ENCODE results near the gene PAPPA2. TPM values are rescaled to one million over a fixed set of nuclear protein-coding genes. Genes with fewer than 3 reads are reported as not detected.

Gene PAPPA2
- total RNA-seq, 1 donor from 2014 or later, result not detected

DNA sequence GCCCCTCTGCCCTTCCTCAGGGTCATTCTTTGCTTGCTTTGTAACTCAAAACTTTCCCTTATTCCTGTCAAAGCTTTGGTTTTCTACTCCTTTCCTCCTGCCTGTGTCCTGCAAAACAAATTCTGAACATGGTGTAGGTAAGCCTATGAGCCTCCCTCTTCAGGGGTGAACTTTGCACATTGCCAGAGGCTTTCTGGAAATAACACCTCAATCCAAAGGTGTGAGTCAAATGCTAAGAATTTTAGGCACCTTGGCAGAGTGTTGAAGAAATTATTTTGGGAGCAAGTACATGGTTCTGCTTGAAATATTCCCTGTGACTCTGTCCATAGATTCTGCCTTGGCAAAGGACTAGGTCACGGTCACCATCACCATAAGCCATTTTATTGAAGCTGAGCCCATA lies 70.0 kb downstream of the PAPPA2 start:
- ATAC-seq (ENCODE audit: low read depth) (no peak), DNase-seq (no peak)
- Mint-ChIP-seq H3K9me3 (no peaks in the 10 kb centered on the region), H3K27ac (no peak overlapping the region), H3K36me3 (ENCODE audit: low read depth) (no peaks in the 10 kb centered on the region), H3K27me3 (no peaks in the 10 kb centered on the region), H3K4me3 (no peak overlapping the region), H3K4me1 (no peaks in the 10 kb centered on the region)
- intact Hi-C loops (cut with micrococcal nuclease), result no loop called here
- TF ChIP-seq, protein P1, sequence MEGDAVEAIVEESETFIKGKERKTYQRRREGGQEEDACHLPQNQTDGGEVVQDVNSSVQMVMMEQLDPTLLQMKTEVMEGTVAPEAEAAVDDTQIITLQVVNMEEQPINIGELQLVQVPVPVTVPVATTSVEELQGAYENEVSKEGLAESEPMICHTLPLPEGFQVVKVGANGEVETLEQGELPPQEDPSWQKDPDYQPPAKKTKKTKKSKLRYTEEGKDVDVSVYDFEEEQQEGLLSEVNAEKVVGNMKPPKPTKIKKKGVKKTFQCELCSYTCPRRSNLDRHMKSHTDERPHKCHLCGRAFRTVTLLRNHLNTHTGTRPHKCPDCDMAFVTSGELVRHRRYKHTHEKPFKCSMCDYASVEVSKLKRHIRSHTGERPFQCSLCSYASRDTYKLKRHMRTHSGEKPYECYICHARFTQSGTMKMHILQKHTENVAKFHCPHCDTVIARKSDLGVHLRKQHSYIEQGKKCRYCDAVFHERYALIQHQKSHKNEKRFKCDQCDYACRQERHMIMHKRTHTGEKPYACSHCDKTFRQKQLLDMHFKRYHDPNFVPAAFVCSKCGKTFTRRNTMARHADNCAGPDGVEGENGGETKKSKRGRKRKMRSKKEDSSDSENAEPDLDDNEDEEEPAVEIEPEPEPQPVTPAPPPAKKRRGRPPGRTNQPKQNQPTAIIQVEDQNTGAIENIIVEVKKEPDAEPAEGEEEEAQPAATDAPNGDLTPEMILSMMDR (IDR thresholded peaks at IDR 0.05), result no peak
- CTCF ChIA-PET, result no interaction called here
- POLR2A ChIA-PET, result no interaction called here

DNA sequence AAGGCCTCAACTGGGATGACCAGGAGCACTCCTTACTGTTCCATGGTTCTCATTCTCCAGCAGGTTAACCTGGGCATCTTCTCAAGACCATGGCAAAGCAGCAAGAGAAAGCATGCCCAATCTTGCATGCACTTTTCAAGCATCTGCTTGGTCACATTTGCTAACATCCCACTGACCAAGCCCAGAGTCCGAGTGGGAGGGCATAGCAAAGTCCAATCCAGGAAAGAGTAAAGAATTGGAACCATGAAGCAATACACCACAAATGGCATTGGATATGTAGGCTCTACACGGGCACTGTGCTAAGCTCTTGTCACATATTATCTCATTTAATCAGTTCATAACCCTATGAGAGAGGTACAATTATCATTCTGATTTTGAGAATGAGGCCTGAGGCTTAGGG lies 73.6 kb downstream of the PAPPA2 start:
- Mint-ChIP-seq H3K27me3 (no peaks in the 10 kb centered on the region), H3K4me3 (no peak overlapping the region), H3K27ac (no peak overlapping the region), H3K9me3 (no peaks in the 10 kb centered on the region), H3K36me3 (ENCODE audit: low read depth) (no peaks in the 10 kb centered on the region), H3K4me1 (no peaks in the 10 kb centered on the region)
- intact Hi-C loops (cut with micrococcal nuclease), result no loop called here
- CTCF ChIA-PET, result no interaction called here
- TF ChIP-seq, protein P1 (IDR thresholded peaks at IDR 0.05), result no peak
- ATAC-seq (ENCODE audit: low read depth) (no peak), DNase-seq (no peak)
- POLR2A ChIA-PET, result no interaction called here

DNA sequence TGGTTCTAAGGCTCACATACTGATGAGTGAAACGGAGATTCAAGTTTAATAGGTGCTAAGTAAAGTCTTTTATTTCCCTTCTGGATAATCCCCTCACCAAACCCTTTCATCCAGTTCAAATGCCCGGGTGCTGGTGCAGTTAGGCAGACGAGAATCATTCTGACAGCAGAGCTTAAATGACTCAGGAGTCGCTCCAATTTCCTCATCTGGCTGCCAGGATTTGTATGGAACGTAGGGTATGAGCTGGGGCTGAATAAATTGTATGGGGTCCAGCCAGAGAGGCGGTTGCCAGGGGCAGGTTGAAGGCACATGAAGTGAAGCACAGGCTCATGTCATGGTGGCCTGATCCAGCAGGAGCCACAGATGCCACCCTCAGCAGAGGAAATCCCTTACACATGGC lies 76.0 kb downstream of the PAPPA2 start:
- H3K4me1 Mint-ChIP-seq, result no peaks in the 10 kb centered on the region
- H3K27ac Mint-ChIP-seq, result no peak overlapping the region
- no peaks in the 10 kb centered on the region for H3K9me3 Mint-ChIP-seq
- CTCF ChIA-PET, result no interaction called here
- H3K4me3 Mint-ChIP-seq, result no peak overlapping the region
- no peaks in the 10 kb centered on the region for H3K36me3 Mint-ChIP-seq (ENCODE audit: low read depth)
- DNase-seq, result no peak
- TF ChIP-seq, protein P1 (IDR thresholded peaks at IDR 0.05), result no peak
- intact Hi-C loops (cut with micrococcal nuclease), result no loop called here
- POLR2A ChIA-PET, result no interaction called here
- ATAC-seq (ENCODE audit: low read depth), result no peak
- H3K27me3 Mint-ChIP-seq, result no peaks in the 10 kb centered on the region

DNA sequence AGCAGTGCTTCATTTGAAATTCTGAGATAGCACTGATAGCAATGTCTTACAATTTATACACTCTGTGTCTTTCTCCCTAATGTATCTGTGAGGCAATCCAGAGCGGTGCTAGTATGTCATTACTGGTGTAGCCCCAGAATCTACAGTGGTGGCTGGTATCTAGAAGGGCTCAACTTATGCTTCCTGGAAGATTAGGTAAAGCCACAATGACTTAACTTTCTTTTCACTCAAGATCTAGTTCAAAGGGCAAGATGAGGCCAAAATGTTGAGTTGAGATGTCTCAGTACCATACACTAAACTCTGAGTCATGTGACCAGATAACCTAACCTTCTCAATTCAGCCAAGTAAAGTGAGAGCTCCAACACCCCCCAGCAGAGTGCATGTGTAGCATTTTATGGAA lies 77.5 kb downstream of the PAPPA2 start:
- Mint-ChIP-seq H3K27ac (no peak overlapping the region), H3K4me3 (no peak overlapping the region), H3K36me3 (ENCODE audit: low read depth) (no peaks in the 10 kb centered on the region), H3K9me3 (no peaks in the 10 kb centered on the region), H3K4me1 (no peaks in the 10 kb centered on the region), H3K27me3 (no peaks in the 10 kb centered on the region)
- TF ChIP-seq, protein P1 (IDR thresholded peaks at IDR 0.05), result no peak
- intact Hi-C loops (cut with micrococcal nuclease), result no loop called here
- ATAC-seq (ENCODE audit: low read depth) (no peak), DNase-seq (no peak)
- ChIA-PET CTCF (no interaction called here), POLR2A (no interaction called here)

DNA sequence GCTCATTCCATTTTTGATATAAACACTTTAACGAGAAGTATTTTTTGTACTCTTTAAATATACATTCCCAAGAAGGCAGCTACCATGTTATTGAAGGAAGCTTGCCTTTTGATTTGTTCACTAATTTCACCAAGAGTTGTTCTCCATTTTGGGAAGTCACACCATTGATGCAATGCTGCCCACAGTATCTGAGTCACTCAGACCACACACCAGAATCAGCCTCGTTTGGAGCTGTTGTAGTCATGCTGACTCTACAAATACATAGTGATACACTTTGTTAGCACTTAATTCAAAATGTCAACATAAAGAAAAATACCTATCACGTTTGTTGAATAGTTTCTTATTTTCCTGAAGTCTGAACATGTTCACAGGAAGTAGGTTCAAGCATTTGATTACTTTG lies 78.7 kb downstream of the PAPPA2 start:
- intact Hi-C loops (cut with micrococcal nuclease), result no loop called here
- CTCF ChIA-PET, result no interaction called here
- Mint-ChIP-seq H3K36me3 (ENCODE audit: low read depth) (no peaks in the 10 kb centered on the region), H3K9me3 (no peaks in the 10 kb centered on the region), H3K27ac (no peak overlapping the region), H3K4me3 (no peak overlapping the region), H3K27me3 (no peaks in the 10 kb centered on the region), H3K4me1 (no peaks in the 10 kb centered on the region)
- ATAC-seq (ENCODE audit: low read depth) (no peak), DNase-seq (no peak)
- POLR2A ChIA-PET, result no interaction called here
- TF ChIP-seq, protein P1 (IDR thresholded peaks at IDR 0.05), result no peak
